Activated CD4-positive, alpha-beta T cell treated with anti-CD3 and anti-CD28 coated beads, Interleukin-2, amount 50 U/mL, for 16 hours (primary cell): ENCODE data around the gene MED31.
"Not testable (repeated sequence)": the region's sequence is repeated elsewhere in the genome, so short reads cannot be mapped to it uniquely, and the experiment has no call there.

ENCODE experiments used
- DNase-seq: peaks from one replicate; pipeline ENCODE4 v3.0.0-alpha.2; 2020

The MED31 gene

DNA sequence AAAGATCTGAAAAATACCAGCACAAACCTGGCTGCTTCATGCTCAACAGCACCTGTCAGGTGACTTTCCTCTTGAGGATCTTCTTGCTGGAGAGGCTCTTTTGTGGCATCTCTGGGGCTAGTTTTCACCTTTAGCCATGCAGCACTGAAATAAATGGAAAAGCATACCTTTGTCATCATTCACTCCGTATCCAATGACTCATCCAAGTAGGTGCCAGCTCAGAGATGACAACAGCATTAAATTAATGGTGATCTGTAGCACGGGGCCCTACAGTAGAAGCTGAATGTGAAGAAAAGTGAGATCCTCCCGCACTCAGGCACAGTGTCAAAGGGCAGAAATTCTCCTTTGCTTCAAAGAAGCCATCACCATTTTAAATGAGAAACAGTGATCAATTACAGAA is 43.1 kb downstream of the MED31 start:
- no peak for DNase-seq

DNA sequence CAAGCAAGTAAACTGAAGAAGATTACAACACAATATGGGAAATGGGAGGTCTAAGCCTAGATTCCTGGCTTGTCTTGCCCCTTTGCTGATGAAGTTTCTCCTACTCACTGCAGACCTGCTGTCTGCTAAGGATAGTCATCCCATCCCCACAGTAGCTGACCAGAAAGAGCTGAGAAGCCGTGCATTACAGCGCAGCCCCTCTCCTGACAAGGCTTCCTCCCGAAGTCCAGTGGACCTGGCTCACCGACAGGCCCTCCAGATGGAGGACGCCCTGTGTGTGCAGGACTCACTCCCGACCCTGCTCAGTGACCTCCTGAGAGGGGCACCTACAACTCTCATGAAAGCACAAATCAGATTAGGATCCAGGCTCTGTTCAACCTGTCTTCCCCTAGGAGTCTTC is 46.3 kb downstream of the MED31 start:
- no peak for DNase-seq

DNA sequence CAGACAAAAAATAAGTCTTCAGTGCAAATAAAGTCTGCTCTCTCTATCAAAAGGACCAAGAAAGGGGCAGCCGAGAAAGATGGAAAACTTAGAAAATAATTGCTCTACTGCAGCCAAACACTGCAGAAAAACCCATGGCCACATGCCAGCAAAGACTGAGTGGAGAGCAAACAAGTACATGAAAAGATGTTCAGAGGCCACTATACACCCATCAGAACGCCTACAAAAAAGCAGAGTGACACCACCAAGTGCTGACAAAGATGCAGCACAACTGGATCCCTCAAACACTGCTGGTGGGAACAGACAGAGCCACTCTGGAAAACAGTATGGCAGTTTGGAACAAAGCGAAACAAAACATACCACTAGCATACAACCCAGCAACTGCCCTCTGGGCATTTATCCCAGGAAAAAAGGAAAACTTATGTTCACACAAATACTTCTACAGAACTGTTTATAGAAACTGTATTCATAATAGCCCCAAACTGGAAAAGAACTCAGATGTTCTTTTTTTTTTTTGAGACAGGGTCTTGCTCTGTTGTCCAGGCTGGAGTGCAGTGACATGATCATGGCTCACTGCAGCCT is 47.6 kb downstream of the MED31 start:
- DNase-seq = no peak

DNA sequence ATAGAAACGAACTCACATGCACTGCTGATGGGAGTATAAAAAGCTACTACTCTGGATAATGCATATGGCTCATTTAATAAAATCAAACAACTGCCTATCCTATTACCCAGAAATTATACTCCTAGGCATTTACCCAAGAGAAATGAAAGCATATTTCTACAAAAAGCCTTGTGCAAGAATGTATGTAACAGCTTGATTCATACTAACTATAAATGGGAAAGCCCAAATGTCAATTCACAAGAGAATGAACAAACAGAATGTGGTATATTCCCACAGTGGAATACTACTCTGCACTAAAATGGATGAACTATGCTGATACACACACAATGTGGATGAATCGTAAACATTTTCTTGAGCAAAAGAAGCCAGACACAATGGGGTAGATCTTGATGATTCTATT is 49.3 kb downstream of the MED31 start:
- DNase-seq = no peak

DNA sequence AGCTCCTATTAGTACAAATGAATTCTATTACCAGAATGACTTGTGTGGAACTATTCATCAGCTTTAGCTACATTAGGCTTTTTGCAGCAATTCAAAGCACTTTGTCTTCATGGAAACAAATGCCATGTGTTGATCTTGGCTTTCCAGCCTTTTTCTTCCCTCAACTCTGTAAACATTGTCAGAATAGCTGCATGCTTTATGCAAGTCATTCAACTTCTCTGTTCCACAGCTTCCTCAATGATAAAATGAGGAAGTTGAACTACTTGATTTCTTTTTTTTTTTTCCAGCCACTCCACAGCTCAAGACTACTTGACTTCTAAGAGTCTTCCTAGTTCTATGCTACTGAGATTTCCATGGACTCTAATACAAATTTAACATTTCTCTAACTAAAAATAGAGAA is 52.0 kb downstream of the MED31 start:
- no peak for DNase-seq

DNA sequence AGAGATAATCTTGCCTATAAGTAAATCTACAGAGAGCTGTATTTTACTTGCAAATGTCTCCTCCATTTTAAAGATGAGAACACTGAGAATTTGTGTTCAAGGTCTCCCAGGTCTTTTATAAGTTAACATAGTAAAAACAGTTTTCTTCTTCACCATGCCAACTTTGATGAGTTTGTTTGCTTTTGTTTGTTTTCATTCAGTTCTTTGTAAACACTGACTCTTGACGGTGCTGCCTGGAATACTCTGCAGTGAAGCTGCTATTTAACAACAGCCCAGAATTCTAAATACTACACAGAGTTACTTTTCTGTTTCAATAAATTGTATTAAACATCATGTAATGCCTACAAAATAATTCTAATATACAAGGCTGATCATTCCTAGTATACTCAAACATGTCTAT is 53.7 kb downstream of the MED31 start:
- no peak for DNase-seq

DNA sequence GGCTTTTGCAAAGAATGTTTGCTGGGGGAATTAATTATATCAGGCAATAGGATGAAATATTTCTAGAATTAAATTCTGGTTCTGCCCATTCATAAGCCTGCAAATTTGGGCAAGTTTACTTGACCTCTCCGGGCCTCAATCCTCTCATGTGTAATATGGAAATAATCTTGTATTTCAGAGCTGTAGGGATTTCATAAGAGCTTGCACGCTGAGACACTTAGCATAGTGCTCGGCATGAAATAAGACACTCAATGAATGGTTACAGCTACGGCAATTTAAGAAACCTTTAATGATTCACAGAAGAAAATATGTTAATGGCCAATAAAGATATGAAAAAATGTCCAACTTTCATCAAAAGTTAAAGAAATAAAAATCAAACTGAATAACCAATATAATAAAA is 54.5 kb downstream of the MED31 start:
- no peak for DNase-seq

DNA sequence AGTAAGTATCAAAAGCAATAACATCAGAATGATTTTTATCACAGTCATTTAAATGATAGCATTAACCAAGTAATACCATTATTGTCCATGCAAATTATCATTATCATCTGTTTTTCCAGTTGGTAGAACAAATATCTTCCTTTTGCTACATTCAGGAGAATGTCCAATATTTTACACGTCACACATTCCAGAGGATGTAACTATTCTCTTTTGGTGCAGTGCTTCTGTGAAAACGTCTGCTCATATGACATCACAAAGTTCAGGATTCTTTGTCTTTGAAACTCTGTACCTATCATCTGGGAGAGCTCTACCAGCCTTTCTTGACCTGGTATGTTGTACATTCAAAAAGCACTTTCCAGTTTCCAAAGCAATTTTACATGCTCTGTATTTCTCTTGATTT is 54.9 kb downstream of the MED31 start:
- no peak for DNase-seq

DNA sequence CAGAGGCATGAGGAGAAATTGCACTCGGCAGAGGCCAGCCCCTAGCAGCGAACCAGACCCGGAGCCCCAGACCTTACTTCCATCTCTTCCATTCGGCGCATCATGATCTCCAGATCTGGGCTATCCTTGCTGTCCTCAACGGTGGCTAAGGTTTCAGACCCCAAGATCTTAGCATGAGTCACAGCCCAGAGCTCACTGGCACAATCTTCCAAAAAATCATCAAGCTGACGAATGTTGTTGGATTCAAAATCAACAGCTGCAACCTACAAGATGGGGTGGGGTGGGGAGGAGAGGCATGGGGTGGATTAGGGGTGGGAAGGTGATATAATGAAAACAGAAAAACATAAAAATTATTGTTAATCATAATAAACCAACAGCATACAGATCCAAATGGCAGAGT is 55.3 kb downstream of the MED31 start:
- no peak for DNase-seq

DNA sequence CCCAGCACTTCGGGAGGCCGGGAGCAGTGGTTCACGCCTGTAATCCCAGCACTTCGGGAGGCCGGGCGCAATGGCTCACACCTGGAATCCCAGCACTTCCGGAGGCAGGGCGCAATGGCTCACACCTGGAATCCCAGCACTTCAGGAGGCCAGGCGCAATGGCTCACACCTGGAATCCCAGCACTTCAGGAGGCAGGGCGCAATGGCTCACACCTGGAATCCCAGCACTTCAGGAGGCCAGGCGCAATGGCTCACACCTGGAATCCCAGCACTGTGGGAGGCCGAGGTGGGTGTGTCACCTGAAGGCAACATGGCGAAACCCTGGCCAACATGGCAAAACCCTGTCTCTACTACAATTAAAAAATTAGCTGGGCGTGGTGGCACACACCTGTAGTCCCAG is 58.0 kb downstream of the MED31 start:
- DNase-seq = not testable (repeated sequence)
